HG02759 (cell line): ENCODE measurements around the gene EBP.
"Not testable (repeated sequence)": the region's sequence is repeated elsewhere in the genome, so short reads cannot be mapped to it uniquely, and the experiment has no call there.

Experiments used
- ATAC-seq: cut with Tn5 transposase; IDR thresholded peaks from one replicate; pipeline ENCODE4 v1.9.1; 2021; ENCODE audit warnings: mild to moderate bottlenecking, moderate library complexity; ENCODE audit not compliant: unreplicated experiment

EBP gene

GRCh38 chrX:48492293-48492910 is 29.2 kb upstream of the EBP start:
- ATAC-seq, result no peak

- no peak for ATAC-seq
Measured at GRCh38 chrX:48493890-48494364, 27.7 kb upstream of the EBP start.

- ATAC-seq, result no peak
Measured at GRCh38 chrX:48496660-48497059, 24.9 kb upstream of the EBP start.

DNA sequence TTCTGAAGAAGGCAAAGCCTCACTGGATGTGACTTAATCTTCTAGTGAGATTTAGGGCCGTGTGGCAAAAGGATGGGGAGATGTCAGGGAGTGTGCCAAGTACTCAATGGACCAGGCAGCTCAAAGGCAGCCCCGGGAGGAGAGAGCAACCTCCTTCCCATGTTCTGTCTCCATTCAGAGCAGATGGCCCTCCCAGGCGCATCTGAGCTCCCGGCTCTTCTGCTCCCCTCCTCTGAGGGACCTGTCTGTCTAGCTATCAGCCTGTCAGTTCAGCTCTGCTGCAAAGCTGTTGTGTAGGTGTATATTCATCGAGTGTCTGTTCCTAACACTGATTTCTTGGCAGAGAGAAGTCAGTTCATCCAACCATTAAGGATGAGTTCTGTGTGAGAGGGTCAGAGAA is 23.7 kb upstream of the EBP start:
- ATAC-seq, result no peak

DNA sequence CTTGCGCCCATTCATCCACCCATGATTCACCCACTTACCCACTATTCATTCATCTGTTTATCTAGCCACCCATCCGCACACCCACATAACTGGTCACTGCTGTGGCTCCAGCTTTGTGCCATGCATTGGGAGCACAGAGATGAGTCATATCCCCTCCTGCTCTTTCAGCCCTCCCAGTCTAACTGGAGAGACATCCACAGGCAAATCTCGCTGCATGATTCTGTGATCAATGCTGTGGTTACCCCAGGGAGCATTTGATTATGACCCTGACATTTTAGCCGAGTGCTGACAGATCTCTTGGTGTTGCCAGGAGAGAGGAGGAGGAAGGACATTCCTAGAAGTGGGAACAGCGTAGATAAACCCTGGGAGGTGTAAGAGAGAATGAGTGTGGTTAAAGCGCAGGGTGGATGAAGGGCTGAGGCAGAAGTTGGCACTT is 23.2 kb upstream of the EBP start:
- no peak for ATAC-seq

- no peak for ATAC-seq
Measured at GRCh38 chrX:48504261-48504660, 17.3 kb upstream of the EBP start.

DNA sequence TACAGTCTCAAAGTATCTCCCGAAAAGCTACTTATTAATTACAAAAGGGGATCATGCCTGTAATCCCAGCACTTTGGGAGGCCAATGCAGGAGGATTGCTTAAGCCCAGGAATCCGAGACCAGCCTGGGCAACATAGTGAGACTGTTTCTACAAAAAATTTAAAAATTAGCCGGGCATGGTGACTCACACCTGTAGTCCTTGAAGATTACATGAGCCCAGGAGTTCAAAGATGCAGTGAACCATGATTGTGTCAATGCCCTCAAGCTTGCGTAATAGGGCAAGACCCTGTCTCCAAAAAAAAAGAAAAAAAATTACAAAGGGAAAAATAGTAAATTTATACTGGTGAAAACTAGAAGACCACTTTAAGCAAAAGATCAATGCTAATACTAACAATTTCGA is 16.1 kb upstream of the EBP start:
- ATAC-seq, result no peak

DNA sequence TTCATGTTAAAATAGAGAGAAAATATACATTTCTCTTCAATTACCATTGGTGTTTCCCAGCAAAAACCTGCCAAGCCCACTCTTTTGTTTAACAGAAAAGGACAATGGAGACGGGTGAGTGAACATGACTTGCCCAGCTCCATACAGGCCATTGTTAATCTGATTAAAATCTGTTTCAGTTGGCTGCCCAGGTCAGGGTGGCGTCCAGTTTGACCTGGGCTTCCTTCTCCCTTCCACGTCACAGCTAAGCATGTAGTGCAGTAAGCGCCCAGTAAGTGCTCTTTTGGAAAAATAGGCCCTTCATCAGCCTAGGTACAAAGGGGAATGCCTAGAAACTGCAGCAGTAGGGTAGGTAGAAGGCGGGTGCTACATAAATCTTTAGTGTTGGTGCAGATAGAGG is 14.4 kb upstream of the EBP start:
- ATAC-seq, result no peak

DNA sequence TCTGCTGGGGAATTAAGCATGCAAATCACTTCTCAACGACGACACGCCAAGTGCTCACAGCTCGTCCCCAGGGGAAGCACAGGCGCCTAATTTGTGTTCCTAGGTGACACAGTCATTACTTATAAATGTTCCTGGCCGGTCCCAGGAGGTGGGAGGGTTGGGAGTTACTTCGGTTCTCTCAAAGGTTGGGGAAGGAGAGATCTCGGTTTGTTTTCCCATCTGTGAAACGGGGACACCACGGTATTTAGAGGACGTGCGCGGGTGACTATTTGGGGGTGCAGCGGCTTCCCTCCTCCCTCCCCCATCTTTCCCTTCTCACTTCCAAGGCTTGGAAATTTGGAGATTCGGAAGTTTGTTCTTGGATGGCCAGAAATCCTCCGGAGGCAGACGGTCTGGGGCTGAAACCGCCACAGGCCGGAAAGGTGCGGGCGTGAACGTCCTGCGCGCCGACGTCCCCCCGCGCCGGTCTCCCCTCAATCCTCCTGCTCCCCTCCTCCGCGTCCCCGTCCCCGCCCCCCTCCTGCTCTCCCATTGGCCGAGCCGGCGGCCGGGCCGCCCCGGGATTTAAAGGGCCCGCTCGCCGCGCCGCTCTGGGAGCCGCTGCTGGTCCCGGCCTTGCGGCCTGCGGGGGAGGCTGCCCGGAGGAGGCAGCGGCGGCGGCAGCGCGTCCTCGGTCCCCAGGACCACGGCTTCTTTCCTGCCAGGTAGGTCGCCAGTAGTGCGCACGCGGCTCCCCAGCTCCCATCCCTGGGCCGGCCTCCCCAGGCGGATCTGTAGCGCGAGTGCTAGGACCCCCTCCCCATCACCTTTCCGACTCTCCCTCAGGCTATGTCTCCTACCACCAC is 13.0 kb upstream of the EBP start, which contains the start of gene PORCN:
Gene PORCN (plus strand): TSS at position 593 of the 845 bp plus-strand sequence. CDS start 829 bp downstream, outside the sequence.
- peak; percentile 88 for ATAC-seq

DNA sequence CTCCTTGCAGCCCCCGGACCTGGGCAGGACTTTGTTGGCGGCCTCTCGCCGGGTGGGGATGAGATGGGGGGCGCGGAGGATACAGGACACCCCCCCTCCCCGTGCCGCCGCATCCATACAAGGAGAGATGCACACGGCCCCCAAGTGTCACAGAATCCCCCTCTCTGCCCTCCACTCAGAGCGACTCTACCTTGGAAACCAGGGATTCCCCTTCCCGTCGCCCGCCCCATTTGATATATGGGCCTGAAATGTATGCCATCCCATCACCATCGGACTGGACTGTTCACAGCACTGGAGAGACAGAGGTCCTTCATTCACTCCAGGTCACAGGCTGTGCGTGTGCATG is 12.4 kb upstream of the EBP start:
- peak; percentile 10 for ATAC-seq

DNA sequence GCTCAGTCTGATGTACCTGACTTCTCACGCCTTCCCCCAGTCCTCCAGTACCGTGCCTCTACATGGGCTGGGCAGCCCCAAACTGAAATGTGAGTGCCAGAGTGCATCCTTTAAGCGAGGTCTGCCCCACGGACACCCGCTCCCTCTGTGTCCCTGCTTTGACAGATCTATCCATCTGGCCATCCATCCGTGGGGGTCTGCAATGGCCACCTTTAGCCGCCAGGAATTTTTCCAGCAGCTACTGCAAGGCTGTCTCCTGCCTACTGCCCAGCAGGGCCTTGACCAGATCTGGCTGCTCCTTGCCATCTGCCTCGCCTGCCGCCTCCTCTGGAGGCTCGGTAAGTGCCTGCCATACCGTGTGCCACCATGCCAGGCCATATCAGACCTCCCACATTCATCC is 12.0 kb upstream of the EBP start:
- no peak for ATAC-seq

DNA sequence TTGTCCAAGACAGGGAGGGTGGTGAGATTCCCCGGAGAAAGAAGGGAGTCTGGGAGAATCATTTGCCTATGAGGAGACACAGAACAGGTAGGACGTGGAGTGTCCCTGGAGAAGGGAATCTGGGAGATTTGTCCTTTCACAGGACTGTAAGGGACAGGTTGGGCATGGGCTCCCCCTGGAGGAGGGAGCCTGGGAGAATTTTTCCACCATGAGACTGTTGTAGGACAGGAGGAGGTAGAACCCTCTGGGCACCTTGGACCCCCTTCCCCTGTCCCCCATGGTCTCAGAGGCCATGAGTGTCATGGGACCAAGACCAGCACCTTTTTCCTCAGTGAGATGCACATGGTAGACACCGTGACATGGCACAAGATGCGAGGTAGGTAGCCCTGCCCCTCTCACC is 10.0 kb upstream of the EBP start:
- no peak for ATAC-seq

DNA sequence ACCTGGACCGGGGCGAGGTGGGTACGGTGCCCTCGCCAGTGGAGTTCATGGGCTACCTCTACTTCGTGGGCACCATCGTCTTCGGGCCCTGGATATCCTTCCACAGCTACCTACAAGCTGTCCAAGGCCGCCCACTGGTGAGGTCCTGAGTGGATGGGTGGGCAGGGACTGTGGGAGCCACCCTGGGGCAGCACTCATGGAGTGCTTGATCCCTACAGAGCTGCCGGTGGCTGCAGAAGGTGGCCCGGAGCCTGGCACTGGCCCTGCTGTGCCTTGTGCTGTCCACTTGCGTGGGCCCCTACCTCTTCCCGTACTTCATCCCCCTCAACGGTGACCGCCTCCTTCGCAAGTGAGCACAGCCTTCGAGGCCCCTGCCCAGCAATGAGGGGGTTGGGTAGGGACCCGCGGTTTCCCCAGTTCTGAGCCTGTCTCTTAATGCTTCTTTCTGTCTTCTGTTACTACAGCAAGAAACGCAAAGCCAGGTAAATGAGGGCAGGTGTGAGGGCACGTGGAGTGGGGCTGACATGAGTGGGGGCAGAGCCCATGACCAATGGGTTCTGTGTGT is 9.2 kb upstream of the EBP start:
- no peak for ATAC-seq

GRCh38 chrX:48513670-48514069 is 7.9 kb upstream of the EBP start:
- no peak for ATAC-seq

GRCh38 chrX:48514126-48514806 is 7.3 kb upstream of the EBP start:
- ATAC-seq, result no peak

DNA sequence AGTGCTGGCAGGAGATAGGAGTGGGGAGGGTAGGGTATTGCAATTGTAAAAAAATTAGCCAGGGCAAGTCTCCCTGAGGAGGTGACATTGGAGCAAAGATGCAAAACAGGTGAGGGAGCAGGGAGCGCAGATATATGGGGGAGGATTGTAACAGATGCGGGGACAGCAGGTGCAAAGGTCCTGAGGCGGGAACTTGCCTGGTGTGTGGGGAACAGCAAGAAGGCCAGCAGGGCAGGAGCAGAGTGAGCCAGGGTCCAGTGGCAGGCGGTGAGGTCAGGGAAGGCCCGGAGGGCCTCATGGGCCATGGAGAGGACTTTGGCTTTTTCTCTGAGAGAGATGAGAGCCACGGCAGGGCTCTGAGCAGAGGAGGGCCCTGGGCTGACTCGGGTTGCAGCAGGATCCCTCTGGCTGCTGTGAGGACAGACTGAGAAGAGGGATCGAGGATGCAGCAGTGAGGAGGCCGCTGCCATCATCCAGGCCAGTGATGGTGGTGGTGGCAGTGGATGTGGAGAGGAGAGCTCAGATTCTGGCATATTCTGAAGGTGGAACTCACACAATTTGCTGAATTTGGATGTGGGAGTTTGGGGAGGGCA is 6.6 kb upstream of the EBP start:
- ATAC-seq, result no peak

- ATAC-seq, result no peak
Measured at GRCh38 chrX:48515842-48516241, 5.8 kb upstream of the EBP start.

DNA sequence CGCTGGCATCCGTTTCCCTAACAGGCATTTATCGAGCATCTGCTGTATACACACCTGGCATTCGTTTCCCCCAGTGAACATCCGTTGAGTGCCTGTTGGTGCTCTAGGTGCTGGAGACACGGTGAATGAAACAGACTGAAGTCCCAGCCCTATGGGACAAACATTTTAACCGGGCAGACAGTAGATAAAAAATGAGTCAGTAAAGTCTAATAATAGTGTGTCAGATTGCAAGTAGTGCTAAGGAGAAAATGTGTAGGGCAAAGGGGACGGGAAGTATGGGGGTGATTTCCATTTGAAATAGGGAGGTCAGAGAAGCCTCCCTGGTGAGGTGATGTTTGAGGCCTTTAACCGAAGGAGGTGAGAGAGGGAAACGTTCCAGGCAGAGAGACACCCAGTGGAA is 5.3 kb upstream of the EBP start:
- ATAC-seq, result no peak

DNA sequence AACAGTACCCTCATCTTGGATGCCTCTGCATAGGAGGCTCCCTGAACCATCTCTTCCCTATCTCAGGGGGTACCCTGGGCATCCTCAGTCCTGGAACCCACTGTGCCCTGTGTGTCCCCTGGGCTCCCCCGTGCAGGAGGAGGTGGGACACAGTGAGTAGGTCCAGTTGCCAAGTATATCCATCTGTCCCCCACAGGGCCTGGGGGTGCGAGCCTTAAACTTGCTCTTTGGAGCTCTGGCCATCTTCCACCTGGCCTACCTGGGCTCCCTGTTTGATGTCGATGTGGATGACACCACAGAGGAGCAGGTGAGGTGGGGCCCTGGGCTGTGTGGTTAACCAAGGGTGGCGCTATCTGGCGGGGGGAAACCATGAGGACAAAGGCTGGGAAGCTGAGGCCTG is 4.6 kb upstream of the EBP start:
- no peak for ATAC-seq

DNA sequence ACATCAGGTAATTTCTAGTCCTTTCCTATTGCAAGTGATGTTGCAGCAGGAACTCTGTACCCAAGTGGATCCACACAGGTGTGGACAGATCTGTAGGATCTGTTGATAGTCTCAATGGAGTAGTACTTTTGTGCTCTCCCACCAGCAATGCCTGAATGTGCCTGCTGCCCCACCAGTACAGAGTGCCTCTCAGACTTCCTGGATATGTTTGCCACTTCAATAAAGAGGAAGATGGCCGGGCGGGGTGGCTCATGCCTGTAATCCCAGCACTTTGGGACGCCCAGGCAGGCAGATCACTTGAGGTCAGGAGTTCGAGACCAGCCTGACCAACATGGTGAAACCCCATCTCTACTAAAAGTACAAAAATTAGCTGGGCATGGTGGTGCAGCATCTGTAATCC is 2.1 kb upstream of the EBP start:
- not testable (repeated sequence) for ATAC-seq

DNA sequence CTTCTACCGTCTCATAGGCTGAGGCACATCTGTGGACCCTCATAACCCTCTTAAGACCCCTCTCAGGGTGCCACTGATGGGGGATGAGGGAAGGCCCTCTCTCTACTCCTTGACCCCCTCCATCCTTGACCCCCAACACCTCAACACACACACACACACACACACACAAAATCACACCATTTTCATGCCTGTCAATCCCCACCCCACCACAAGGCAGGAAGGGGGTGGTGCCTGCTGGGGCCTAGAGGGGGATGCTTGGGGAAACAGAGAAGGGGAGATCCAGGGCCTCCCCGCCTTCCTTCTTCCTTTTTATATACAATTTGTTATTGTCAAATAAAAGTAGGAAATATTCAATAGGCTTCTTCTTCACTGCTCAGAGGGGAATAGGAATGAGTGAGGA is 1.2 kb upstream of the EBP start:
- no peak for ATAC-seq
